T-helper 2 cell treated with Interferon-gamma antibody and Interleukin-4, amounts not matched to agents 100 ng/mL and 5 ng/mL, for 36 hours (primary cell): Measurements from ENCODE around the gene ZMYM2. TPM values are rescaled to one million over a fixed set of nuclear protein-coding genes. Genes with fewer than 3 reads are reported as not detected.

Experiments used
- intact Hi-C: fragments of 100-400 bp; cut with micrococcal nuclease; formaldehyde crosslinking; loops from one replicate; pipeline ENCODE4 v1.15.1; 2023
- total RNA-seq: library from RNA; stranded (reverse); gene quantifications from 2 replicates; pipeline ENCODE4 v1.2.3, GENCODE V29; 2022

Gene ZMYM2
- total RNA-seq, 1 donor from 2014 or later: 58.4 TPM

GRCh38 chr13:20043207-20043925 lies 84.8 kb downstream of the ZMYM2 start:
- intact Hi-C loops: no loop called here

DNA sequence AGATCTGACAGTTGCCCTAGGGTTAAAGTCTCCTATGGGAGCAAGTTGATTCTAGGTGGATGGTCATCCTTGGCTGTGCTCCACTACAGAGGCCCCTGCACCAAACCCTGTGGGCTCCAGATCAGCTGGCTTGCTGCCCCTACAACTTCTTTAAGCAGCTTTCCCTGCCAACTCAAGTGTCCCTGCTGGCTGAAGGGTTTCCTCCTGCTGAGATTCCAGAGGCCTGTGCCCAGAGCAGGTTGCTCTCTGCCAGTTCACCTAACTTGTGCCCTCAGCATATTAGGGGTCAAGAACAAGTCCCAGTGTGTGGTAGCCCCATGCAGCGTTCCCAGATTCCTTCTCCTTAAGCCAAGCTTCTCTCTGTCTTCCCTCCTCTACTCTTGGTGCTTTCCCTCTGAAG lies 85.6 kb downstream of the ZMYM2 start:
- intact Hi-C loops: no loop called here

DNA sequence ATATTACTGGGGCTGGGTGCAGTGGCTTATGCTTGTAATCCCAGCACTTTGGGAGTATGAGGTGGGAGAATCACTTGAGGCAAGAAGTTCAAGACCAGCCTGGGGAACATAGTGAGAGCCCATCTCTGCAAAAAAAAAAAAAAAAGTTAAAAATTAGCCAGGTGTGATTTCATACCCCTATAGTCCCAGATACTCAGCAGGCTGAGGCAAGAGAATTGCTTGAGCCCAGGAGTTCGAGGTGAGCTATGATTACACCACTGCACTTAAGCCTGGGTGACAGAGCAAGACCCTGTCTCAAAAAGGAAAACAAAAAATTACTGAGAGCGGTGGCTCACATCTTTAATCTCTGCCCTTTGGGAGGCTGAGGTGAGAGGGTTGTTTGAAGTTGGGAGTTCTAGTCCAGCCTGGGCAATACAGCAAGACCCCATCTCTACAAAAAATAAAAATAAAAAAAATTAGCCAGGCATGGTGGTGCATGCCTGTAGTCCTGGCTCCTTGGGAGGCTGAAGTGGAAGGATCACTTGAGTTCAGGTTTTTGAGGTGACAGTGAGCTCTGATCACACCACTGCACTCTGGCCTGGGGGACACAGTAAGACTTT lies 87.5 kb downstream of the ZMYM2 start:
- intact Hi-C loops: no loop called here

- intact Hi-C loops: loop anchor here (10.0 kb wide), 1 partner anchor 115 kb away; the partner anchor contains the start of gene GJA3
Observed at GRCh38 chr13:20049558-20050473, 91.3 kb downstream of the ZMYM2 start.

GRCh38 chr13:20051366-20051765 lies 92.8 kb downstream of the ZMYM2 start:
- intact Hi-C loops: loop anchor here (10.0 kb wide), 1 partner anchor 113 kb away; the partner anchor contains the start of gene GJA3

DNA sequence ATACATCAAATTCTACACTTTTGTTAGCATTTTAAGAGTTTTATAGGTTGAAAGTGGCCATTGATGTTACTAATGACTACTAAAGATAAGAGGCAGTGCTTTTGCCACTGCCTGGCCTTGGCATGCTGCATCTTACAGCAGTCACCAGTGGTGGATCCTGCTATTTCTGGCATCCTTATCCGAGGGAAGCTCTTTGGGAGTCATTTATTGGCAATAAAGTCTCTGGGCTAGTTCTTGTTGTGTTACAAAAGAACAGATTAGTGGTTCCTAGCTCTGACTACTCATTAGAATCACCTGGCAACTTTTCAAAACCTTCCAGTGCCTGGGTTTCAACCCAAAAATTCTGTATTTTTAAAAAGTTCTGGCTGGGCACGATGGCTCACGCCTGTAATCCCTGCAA lies 94.5 kb downstream of the ZMYM2 start:
- intact Hi-C loops: loop anchor here (10.0 kb wide), 1 partner anchor 112 kb away; the partner anchor contains the start of gene GJA3

DNA sequence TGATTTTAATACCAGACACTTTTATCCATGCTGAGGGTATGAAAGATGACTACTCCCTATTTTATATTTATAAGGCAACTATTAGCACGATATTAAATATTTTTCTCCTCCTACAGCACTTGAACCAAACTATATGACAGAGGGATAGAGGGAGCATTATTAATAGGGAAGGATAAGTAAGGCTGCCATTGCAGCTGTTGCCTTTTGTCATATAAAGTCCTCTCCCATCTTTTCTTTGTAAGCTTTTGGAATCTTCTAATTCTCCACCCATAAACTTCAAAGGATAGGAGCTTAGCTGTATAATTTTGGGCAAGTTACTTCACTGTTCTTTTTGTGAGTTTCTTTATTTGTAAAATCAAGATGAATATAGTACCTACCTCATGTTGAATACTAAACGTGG lies 95.4 kb downstream of the ZMYM2 start:
- intact Hi-C loops: loop anchor here (10.0 kb wide), 1 partner anchor 111 kb away; the partner anchor contains the start of gene GJA3

DNA sequence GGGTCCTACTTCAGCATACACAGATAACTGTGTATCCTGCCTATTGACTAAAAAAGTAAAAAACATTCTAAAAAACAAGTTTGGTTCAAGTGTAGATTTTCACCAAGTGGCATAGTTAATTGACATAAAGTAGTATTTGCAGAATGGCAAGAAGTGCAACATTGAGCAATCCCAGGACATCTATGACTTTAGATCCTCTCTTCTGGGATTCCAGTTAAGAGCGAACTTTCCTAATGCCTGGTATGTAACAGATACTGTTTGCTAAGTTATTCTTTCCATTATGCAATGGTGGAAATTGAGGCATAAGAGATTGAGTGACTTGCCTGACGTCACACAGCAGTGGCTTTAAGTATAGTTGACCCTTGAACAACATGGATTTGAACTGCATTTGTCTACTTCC lies 96.1 kb downstream of the ZMYM2 start:
- intact Hi-C loops: loop anchor here (10.0 kb wide), 1 partner anchor 110 kb away; the partner anchor contains the start of gene GJA3

DNA sequence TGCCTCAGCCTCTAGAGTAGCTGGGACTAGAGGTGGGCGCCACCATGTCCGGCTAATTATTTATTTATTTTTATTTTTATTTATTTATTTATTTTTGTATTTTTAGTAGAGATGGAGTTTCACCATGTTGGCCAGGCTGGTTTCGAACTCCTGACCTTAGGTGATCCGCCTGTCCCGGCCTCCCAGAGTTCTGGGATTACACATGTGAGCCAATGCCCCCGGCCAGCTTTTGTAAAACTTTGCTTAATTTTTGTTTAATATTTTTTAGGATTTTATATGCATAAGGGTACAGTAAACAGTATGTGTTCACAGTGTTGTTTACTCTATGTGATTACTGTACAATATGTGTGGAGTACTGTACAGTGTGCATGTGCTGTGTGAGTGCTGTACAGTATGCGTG lies 98.7 kb downstream of the ZMYM2 start:
- intact Hi-C loops: loop anchor here (10.0 kb wide), 1 partner anchor 108 kb away; the partner anchor contains the start of gene GJA3

GRCh38 chr13:20057963-20058362 lies 99.4 kb downstream of the ZMYM2 start:
- intact Hi-C loops: loop anchor here (10.0 kb wide), 1 partner anchor 107 kb away; the partner anchor contains the start of gene GJA3

DNA sequence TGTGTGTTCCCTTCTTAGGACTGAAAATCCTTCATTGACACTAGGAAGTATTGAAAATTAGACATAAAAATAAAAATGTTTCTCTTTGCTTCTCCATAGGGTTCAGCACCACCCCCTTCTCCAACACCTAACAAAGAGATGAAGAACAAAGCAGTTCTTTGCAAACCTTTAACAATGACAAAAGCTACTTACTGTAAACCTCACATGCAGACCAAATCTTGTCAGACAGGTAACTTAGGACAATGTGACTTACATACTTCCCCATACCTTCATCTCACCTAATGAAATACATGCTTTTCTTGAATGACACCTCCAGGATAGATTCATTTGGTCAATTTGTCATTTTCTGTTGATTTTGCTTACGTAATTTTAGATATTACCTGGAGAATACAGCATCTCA lies 99.9 kb downstream of the ZMYM2 start:
- intact Hi-C loops: loop anchor here (10.0 kb wide), 1 partner anchor 106 kb away; the partner anchor contains the start of gene GJA3

DNA sequence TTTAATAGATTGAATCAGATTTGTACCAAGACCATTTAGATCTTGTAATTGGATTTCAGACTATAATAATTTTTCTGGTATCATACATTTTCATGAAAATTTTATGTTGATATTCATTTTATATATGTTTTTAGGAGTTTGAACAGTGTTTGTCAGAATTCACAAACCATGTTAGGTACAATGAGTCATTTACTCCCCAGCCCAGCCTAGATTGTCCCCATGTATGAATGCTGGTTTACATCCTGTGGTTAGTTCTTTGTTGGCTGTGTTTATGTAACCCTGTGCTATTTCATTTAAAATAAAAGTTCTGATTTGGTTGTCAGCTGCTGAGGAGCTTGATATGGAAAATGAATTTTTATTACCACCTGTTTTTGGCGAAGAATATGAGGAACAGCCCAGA lies 105.6 kb downstream of the ZMYM2 start:
- intact Hi-C loops: no loop called here

DNA sequence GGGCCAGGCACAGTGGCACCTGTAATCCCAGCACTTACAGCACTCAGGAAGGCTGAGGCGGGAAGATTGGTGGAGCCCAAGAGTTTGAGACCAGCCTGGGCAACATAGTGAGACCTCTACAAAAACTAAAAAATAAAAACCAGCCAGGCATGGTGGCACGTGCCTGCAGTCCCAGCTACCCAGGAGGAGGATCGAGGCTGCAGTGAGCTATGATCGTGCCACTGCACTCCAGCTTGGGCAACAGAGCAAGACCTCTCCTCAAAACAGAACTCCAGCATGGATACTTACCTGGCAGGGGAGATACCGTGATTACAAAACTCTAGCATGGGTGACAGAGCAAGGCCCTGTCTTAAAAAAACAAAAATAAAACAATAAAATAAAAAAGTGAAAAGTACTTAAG lies 107.0 kb downstream of the ZMYM2 start:
- intact Hi-C loops: no loop called here

GRCh38 chr13:20069956-20070355 lies 111.4 kb downstream of the ZMYM2 start:
- intact Hi-C loops: no loop called here

DNA sequence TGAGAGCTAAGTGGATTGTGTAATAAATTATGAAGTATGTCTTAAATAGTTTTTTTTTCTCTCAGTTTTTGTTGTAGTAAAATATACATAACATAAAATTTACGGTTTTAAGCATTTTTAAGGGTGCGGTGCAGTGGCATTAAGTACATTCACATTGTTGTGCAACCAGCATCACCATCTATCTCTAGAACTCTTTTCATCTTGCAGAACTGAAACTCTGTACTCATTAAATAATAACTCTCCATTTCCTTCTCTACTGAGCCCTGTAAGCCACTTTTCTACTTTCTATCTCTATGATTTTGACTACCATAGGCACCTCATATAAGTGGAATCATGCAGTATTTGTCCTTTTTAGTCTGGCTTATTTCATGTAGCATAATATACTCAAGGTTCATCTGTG lies 115.2 kb downstream of the ZMYM2 start:
- intact Hi-C loops: no loop called here

- intact Hi-C loops: no loop called here
Observed at GRCh38 chr13:20074966-20075365, 116.4 kb downstream of the ZMYM2 start.

DNA sequence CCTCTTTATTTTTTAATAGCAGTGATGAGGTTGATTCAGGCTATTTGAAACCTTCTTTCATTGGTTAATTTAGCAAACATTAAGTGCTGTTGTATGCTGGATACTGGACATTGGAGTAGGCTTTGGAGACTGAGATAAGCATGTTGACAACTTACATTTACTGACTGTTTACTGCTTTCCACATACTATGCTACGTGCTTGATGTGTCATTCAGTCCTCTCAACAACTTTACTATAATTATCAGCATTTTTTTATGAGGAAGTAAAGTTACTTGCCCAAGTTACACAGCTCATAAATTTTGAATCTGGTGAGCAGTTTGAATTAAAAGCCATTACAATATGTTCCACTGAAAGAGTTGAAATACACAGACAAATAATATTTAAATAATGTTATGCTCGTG lies 118.6 kb downstream of the ZMYM2 start:
- intact Hi-C loops: no loop called here

DNA sequence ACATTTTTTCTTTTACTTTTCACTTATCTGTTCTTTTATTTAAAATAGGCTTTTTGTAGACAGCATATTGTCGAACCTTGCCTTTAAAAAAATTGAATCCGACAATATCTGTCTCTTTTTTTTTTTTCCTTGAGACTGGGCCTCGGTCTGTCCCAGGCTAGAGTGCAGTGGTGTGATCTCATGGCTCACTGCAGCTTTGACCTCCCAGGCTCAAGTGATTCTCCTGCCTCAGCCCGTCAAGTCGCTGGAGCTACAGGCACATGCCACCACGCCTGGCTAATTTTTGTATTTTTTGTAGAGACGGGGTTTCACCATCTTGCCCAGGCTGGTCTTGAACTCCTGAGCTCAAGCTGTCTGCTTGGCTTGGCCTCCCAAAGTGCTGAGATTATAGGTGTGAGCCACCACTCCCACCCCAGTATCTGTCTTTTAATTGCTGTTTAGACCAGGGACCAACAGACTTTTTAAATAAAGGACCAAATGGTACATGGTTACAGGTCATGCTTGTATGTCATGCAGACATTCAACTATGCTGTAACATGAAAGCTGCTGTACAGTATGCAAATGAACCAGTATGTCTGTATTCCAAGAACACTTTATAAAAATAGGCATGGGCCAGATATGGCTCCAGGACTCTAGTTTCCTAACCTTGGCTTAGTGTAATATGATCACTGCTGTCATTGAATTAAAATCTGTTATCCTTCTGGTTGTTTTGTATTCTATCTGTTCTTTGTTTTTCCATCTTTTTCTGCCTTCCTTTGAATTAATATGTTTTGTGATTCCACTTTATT lies 122.0 kb downstream of the ZMYM2 start:
- intact Hi-C loops: no loop called here

DNA sequence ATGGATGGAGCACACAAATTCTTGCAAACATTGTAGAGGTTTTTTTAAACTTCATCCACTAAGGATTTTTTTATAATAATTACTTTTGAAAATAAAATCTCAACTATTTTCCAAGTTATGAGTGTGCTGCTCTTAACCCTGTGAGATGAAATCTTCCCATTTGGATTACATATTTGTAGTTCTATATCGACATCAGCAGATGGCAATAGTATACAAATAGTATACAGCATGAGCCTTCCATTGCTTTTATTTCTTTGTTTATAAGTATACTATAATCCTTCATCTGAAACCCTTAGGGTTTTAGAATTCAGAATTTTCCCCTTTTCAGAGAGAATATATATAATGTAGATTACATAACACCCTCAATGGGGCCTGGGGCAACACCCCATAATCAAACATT lies 131.8 kb downstream of the ZMYM2 start:
- intact Hi-C loops: loop anchor here (1.0 kb wide), 1 partner anchor 73 kb away; no protein-coding TSS in a partner anchor

- intact Hi-C loops: no loop called here
Observed at GRCh38 chr13:20093951-20094350, 135.4 kb downstream of the ZMYM2 start.

GRCh38 chr13:20099319-20099718 lies 140.8 kb downstream of the ZMYM2 start:
- intact Hi-C loops: no loop called here
